Mesenchymal stem cell (in vitro differentiated cells and primary cell): ENCODE data around the gene DNAL4.

Experiments used
- DNase-seq: peaks from one replicate; pipeline ENCODE4 v3.0.0-alpha.2; 2013
- H2AFZ ChIP-seq: one replicate; pipeline ENCODE4 v1.6.1; 2013; ENCODE audit warnings: low read depth, mild to moderate bottlenecking, control low read depth, inconsistent platforms, low read length, moderate library complexity
- H2AK5ac ChIP-seq: 2 replicates; pipeline ENCODE4 v1.6.1; 2013; ENCODE audit warnings: low read length, moderate library complexity, mild to moderate bottlenecking, inconsistent platforms; ENCODE audit not compliant: severe bottlenecking
- H2BK120ac ChIP-seq: one replicate; pipeline ENCODE4 v1.6.1; 2013; ENCODE audit warnings: low read depth, mild to moderate bottlenecking, inconsistent platforms, low read length, moderate library complexity
- H2BK12ac ChIP-seq, 2 experiments: one replicate each; pipeline ENCODE4 v1.6.1; 2013; ENCODE audit warnings: inconsistent platforms in 2 of 2, low read length in 2 of 2, mild to moderate bottlenecking in 2 of 2, moderate library complexity in 2 of 2, control low read depth in 1 of 2
- H2BK15ac ChIP-seq: one replicate; pipeline ENCODE4 v1.6.1; 2013; ENCODE audit warnings: mild to moderate bottlenecking, low read depth, inconsistent platforms; ENCODE audit not compliant: poor library complexity, severe bottlenecking
- H2BK5ac ChIP-seq: 2 replicates; pipeline ENCODE4 v1.6.1; 2013; ENCODE audit warnings: low read depth, mild to moderate bottlenecking, low read length, control low read depth, inconsistent platforms; ENCODE audit not compliant: poor library complexity, severe bottlenecking
- H3K14ac ChIP-seq, 2 experiments: one replicate each; pipeline ENCODE4 v1.6.1; 2013; ENCODE audit warnings: inconsistent platforms in 2 of 2, low read length in 2 of 2, control low read depth in 1 of 2, mild to moderate bottlenecking in 1 of 2, moderate library complexity in 1 of 2
- H3K18ac ChIP-seq, 2 experiments: one replicate each; pipeline ENCODE4 v1.6.1; 2013; ENCODE audit warnings: inconsistent platforms in 2 of 2, low read length in 2 of 2, control low read depth in 1 of 2, low read depth in 1 of 2, mild to moderate bottlenecking in 1 of 2
- H3K23ac ChIP-seq, 2 experiments: one replicate each; pipeline ENCODE4 v1.6.1; 2013; ENCODE audit warnings: inconsistent platforms in 2 of 2, low read length in 2 of 2, mild to moderate bottlenecking in 2 of 2, moderate library complexity in 2 of 2, control low read depth in 1 of 2
- H3K27ac ChIP-seq: 2 replicates; pipeline ENCODE4 v1.5.1; 2013; ENCODE audit warnings: mild to moderate bottlenecking, moderate library complexity, low read length, control low read depth, inconsistent platforms; ENCODE audit not compliant: poor library complexity, severe bottlenecking
- H3K27me3 ChIP-seq, 2 experiments: 2 replicates each; pipeline versions ENCODE4 v1.6.1 to v1.7.0; 2013; ENCODE audit warnings: low read length in 2 of 2, mild to moderate bottlenecking in 2 of 2, moderate library complexity in 2 of 2, control low read depth in 1 of 2, inconsistent platforms in 1 of 2; ENCODE audit not compliant: control insufficient read depth in 1 of 2, insufficient read depth in 1 of 2
- H3K36me3 ChIP-seq, 2 experiments: 2 replicates each; pipeline versions ENCODE4 v1.6.1 to v1.7.0; 2013; ENCODE audit warnings: low read length in 2 of 2, control low read depth in 1 of 2, inconsistent platforms in 1 of 2, low read depth in 1 of 2, mild to moderate bottlenecking in 1 of 2; ENCODE audit not compliant: insufficient read depth in 2 of 2, control insufficient read depth in 1 of 2
- H3K4ac ChIP-seq, 2 experiments: one replicate each; pipeline ENCODE4 v1.6.1; 2013; ENCODE audit warnings: inconsistent platforms in 2 of 2, low read length in 2 of 2, mild to moderate bottlenecking in 2 of 2, moderate library complexity in 2 of 2, control low read depth in 1 of 2, low read depth in 1 of 2
- H3K4me1 ChIP-seq: 2 replicates; pipeline ENCODE4 v1.6.1; 2013; ENCODE audit warnings: low read depth, low read length, control low read depth; ENCODE audit not compliant: control insufficient read depth, insufficient read depth
- H3K4me2 ChIP-seq: 2 replicates; pipeline ENCODE4 v1.6.1; 2013; ENCODE audit warnings: low read length, mild to moderate bottlenecking, inconsistent platforms; ENCODE audit not compliant: poor library complexity, severe bottlenecking
- H3K4me3 ChIP-seq, 2 experiments: 2 replicates each; pipeline versions ENCODE4 v1.5.1 to v1.7.0; 2013; ENCODE audit warnings: low read length in 2 of 2, mild to moderate bottlenecking in 2 of 2, control low read depth in 1 of 2, low read depth in 1 of 2; ENCODE audit not compliant: insufficient read depth in 1 of 2
- H3K79me1 ChIP-seq: replicated peaks from 2 replicates; pipeline ENCODE4 v1.6.1; 2013; ENCODE audit warnings: mild to moderate bottlenecking, control low read depth, low read length, inconsistent platforms; ENCODE audit not compliant: poor library complexity, severe bottlenecking
- H3K9ac ChIP-seq: 2 replicates; pipeline ENCODE4 v1.7.0; 2013; ENCODE audit warnings: mild to moderate bottlenecking, low read length, moderate library complexity
- H3K9me3 ChIP-seq: 2 replicates; pipeline ENCODE4 v1.7.0; 2013; ENCODE audit warnings: mild to moderate bottlenecking, low read length; ENCODE audit not compliant: control insufficient read depth
- H4K8ac ChIP-seq: one replicate; pipeline ENCODE4 v1.6.1; 2013; ENCODE audit warnings: inconsistent platforms, mild to moderate bottlenecking, low read length, moderate library complexity
- H4K91ac ChIP-seq: one replicate; pipeline ENCODE4 v1.6.1; 2013; ENCODE audit warnings: mild to moderate bottlenecking, low read length, inconsistent platforms
- WGBS: methylation state at CpG from one replicate; pipeline ENCODE4 v1.1.7; 2013; ENCODE audit warnings: mixed read lengths; 5-methylcytosine and 5-hydroxymethylcytosine counted together

DNAL4 gene

DNA sequence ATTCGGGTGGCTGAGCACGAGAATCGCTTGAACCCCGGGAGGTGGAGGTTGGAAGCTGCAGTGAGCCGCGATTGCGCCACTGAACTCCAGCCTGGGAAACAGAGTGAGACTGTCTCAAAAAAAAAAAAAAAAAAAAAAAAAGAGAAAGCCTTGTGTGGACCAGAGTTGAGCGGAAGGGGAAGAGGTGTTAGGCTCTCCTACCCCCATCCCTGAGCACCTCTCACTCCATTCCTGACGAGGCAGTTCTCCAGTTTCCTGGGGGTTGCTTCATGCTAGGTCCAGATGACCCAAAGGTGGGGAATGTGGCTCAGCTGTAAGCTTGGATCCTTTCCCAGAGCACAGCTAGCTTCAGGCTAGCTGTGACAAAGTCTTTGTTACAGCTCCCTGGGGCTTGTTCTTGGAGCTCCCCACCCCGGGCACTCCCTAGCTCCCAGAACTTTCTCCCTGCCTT, 8.8 kb upstream of the DNAL4 start:
- H4K8ac ChIP-seq, result no peak overlapping the region
- no peak overlapping the region for H3K14ac ChIP-seq
- no peak overlapping the region for H2AFZ ChIP-seq
- no peaks in the 10 kb centered on the region for H3K36me3 ChIP-seq
- DNase-seq, result peak; percentile 86
- H3K9me3 ChIP-seq, result no peaks in the 10 kb centered on the region
- H3K18ac ChIP-seq, result no peak overlapping the region
- no peak overlapping the region for H2BK120ac ChIP-seq
- H3K23ac ChIP-seq, result no peak overlapping the region
- no peak overlapping the region for H3K4me2 ChIP-seq
- peaks cover 0 to 31% of the 10 kb centered on the region in 2 experiments for H3K27me3 ChIP-seq
- H3K79me1 ChIP-seq, result no peaks in the 10 kb centered on the region
- H3K4me1 ChIP-seq, result peaks cover 6% of the 10 kb centered on the region
- no peak overlapping the region for H3K9ac ChIP-seq
- WGBS, result 27% methylated on average over 8 of the region's 10 CpGs
- H2BK5ac ChIP-seq, result no peak overlapping the region
- H3K4me3 ChIP-seq, result no peak overlapping the region
- H4K91ac ChIP-seq, result no peak overlapping the region
- H2BK15ac ChIP-seq, result no peak overlapping the region
- H2AK5ac ChIP-seq, result no peak overlapping the region
- H3K4ac ChIP-seq, result no peak overlapping the region
- peak overlapping the region; percentile 9 for H3K27ac ChIP-seq
- no peak overlapping the region for H2BK12ac ChIP-seq

DNA sequence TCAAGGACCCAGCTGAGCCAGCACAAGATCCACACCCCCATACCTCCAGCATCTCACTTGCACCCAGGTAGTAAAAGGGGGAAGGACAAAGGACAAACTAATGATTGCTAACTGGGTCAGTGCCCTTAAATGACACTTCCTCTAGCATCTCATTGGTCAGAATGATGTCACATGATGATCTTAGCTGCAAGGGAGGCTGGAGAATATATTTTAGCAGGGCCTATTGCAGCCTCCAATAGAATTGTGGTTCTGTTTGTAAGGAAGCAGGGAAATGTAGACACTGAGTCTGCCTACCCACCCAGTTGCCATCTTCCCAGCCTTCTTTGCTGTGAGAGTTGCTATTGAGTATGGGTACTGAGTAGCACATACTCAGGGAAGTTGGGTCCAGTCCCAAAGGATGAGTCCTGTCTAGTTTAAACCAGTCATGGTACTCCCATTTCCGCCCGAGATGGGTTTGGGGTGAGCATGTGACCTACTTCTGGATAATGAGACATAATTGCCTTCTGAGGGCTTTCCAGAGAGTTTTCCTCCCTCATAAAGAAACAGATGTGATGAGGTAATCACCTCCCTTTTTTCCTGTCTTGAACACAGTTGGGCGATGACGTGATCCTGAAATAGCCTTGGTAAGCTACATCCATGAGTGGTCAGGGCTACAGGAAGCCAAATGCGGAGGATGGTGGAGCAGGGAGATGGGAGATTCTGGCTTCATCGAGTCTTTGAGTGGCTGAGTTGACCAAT, 5.5 kb upstream of the DNAL4 start:
- peak; percentile 6 for DNase-seq
- H3K4me3 ChIP-seq, result no peak overlapping the region
- peaks cover 3 to 50% of the 10 kb centered on the region in 2 experiments for H3K27me3 ChIP-seq
- no peak overlapping the region for H3K4me2 ChIP-seq
- no peak overlapping the region for H2BK15ac ChIP-seq
- 86% methylated on average over 5 of the region's 6 CpGs for WGBS
- H4K91ac ChIP-seq, result no peak overlapping the region
- H3K18ac ChIP-seq, result no peak overlapping the region
- H2AFZ ChIP-seq, result no peak overlapping the region
- no peak overlapping the region for H4K8ac ChIP-seq
- peaks cover 6% of the 10 kb centered on the region for H3K4me1 ChIP-seq
- no peak overlapping the region for H2BK12ac ChIP-seq
- H3K9me3 ChIP-seq, result no peaks in the 10 kb centered on the region
- H2BK120ac ChIP-seq, result no peak overlapping the region
- no peak overlapping the region for H3K27ac ChIP-seq
- H3K79me1 ChIP-seq, result no peaks in the 10 kb centered on the region
- H3K23ac ChIP-seq, result no peak overlapping the region
- H3K9ac ChIP-seq, result peak overlapping the region; percentile 53
- no peaks in the 10 kb centered on the region for H3K36me3 ChIP-seq
- H2BK5ac ChIP-seq, result no peak overlapping the region
- no peak overlapping the region for H3K14ac ChIP-seq
- no peak overlapping the region for H3K4ac ChIP-seq
- H2AK5ac ChIP-seq, result no peak overlapping the region

DNA sequence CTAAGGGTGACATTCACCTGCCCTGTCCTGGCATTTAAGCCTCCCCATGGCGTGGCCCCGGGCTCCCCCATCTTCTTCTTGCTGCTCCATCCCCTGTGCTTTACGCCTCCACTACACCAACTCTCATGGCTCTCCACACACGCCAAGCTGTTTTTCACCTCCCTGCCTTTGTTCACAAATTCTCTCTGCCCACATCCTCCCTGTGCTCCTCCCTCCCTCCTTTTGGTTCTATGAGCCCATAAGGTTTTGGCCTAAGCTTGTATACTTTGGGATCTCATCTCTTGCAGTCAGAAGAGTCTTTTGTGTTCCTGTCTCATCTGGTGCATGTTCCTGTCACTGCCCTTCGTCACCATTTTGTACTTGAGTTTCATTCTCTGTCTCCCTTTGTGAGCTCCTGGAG, 4.6 kb upstream of the DNAL4 start:
- Histone ChIP-seq H4K8ac (no peak overlapping the region), H3K4me2 (no peak overlapping the region), H3K4me1 (peaks cover 6% of the 10 kb centered on the region), H2BK120ac (no peak overlapping the region), H3K4ac (no peak overlapping the region), H3K4me3 (no peak overlapping the region), H3K9ac (no peak overlapping the region), H2AK5ac (no peak overlapping the region), H2AFZ (no peak overlapping the region), H2BK12ac (no peak overlapping the region), H2BK15ac (no peak overlapping the region), H3K18ac (no peak overlapping the region), H2BK5ac (no peak overlapping the region), H3K9me3 (no peaks in the 10 kb centered on the region), H4K91ac (no peak overlapping the region), H3K27me3 (peaks cover 3 to 50% of the 10 kb centered on the region in 2 experiments), H3K36me3 (no peaks in the 10 kb centered on the region), H3K23ac (no peak overlapping the region), H3K14ac (no peak overlapping the region), H3K27ac (no peak overlapping the region), H3K79me1 (peaks cover 2% of the 10 kb centered on the region)
- DNase-seq, result no peak
- WGBS, result 79% methylated on average over 5 of the region's 5 CpGs

DNA sequence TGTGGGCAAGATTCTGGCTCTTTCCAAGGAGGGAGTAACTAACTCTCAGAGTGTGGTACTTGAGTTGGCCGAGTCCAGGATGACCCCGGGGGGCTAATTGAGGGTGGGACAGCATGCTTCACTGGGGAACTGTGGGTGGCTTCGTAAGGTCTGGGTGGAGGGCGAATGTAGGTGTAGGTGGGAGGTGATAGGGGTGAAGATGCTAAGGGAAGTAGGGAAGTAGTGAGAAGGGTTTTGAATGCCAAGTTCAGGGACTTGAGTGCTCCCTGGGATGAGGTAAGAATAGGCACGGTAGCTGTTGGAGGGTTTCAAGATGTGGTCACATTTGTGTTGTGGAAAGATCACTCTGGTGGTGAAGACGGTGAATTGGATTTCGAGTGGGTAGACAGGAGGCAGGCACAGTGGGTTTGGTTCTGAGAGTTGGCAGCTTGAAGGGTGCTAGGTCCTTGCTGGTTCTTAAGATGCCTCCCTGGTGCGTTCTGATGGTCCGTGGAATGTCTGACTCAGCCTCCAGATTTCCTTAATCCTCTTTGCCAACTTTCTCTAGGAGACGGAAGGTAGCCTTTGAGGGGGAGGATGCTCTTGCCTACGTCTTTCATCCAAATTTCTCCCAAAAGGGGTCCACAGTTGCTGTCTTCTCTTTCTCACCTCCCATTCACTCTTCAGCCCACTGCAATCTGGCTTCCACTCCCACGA, 2.5 kb upstream of the DNAL4 start:
- Histone ChIP-seq H4K91ac (no peak overlapping the region), H3K27me3 (peaks cover 3 to 45% of the 10 kb centered on the region in 2 experiments), H2BK5ac (no peak overlapping the region), H3K14ac (no peak overlapping the region), H4K8ac (no peak overlapping the region), H3K4me3 (no peak overlapping the region), H3K4me2 (no peak overlapping the region), H3K18ac (no peak overlapping the region), H2AK5ac (no peak overlapping the region), H3K4ac (no peak overlapping the region), H3K4me1 (no peaks in the 10 kb centered on the region), H3K9me3 (no peaks in the 10 kb centered on the region), H3K79me1 (peaks cover 6% of the 10 kb centered on the region), H3K36me3 (no peaks in the 10 kb centered on the region), H2BK120ac (no peak overlapping the region), H2AFZ (no peak overlapping the region), H3K9ac (no peak overlapping the region), H2BK15ac (no peak overlapping the region), H3K23ac (no peak overlapping the region), H3K27ac (no peak overlapping the region), H2BK12ac (no peak overlapping the region)
- no peak for DNase-seq
- 84% methylated on average over 12 of the region's 12 CpGs for whole genome bisulfite sequencing
